ENCODE measurements around the gene HNRNPAB. TPM values are rescaled to one million over a fixed set of nuclear protein-coding genes. Genes with fewer than 3 reads are reported as not detected.

The HNRNPAB gene
- total RNA-seq, 1 experiment from 2014 or later, result 547 TPM

DNA sequence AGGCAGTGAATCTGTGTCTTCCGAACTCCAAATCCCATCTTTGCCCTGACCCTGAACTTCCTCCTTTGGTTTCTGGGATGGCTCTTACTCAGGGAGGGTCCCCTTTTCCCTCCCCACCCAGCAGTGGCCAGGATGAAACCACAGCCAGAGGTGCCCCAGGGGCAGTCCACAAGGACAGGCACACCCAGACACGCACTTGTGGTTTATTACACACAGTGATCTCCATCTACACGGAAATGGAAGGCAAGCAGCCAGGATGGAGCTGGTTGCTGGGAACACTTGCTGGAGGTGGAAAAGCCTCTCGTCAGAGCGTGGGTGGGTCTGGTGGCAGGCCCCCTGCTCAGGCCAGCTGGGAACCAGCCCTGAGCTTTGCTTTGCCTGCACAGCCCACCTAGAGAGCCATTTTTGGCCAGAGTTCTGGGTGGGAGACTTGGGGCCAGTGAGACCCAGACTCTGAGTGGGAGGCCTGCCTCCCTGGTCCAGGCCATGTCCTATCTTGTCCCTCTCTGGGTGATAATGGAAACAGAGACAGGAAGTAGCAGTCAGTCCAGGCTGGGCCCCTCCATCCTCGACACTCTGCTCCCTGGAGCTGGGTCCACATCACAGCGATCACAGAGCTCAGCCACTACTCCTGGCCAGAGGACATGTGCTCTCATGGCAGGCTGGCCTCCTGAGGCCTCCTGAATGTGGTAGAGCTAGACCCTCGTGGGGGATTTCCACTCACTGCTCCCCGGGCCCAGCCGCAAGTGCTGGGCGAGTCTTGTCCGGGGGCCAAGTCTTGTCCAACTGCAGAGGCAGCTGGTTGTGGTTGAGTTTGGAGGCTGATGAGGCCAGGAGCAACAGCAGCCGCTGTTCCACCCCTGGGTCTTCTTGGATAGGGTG is 33.3 kb downstream of the HNRNPAB start:
- no peak overlapping the region for H3K4me3 Mint-ChIP-seq
- Histone ChIP-seq H3K4me1 (ENCODE audit: insufficient read depth, low read length) (no peaks in the 10 kb centered on the region), H3K18ac (ENCODE audit: insufficient read length, low read depth, low read length) (no peak overlapping the region), H4K20me1 (ENCODE audit: control insufficient read depth, insufficient read depth, insufficient read length) (peaks cover 2% of the 10 kb centered on the region), H3K27ac (ENCODE audit: insufficient read length, low read depth, low read length) (no peak overlapping the region), H2BK12ac (ENCODE audit: insufficient read length, low read depth, low read length) (no peak overlapping the region), H3K27me3 (ENCODE audit: insufficient read depth, low read length) (no peaks in the 10 kb centered on the region), H2BK15ac (ENCODE audit: low read depth, low read length) (no peak overlapping the region), H4K5ac (ENCODE audit: insufficient read length, low read depth, low read length) (no peak overlapping the region), H3K23me2 (ENCODE audit: insufficient read length, low read depth, low read length, poor library complexity, severe bottlenecking) (peaks cover 4% of the 10 kb centered on the region), H3K23ac (ENCODE audit: insufficient read length, low read depth, low read length) (no peak overlapping the region), H4K8ac (replicated peaks; ENCODE audit: insufficient read length, low read depth, low read length) (no peak overlapping the region), H4K91ac (ENCODE audit: insufficient read length, low read depth, low read length) (no peak overlapping the region), H2AK5ac (ENCODE audit: insufficient read length, low read length) (no peak overlapping the region), H3T11ph (ENCODE audit: low read length) (no peak overlapping the region), H2AFZ (ENCODE audit: low read length) (no peak overlapping the region), H3K9me3 (ENCODE audit: control insufficient read depth, low read depth, low read length) (no peaks in the 10 kb centered on the region), H2BK20ac (ENCODE audit: low read depth, low read length, poor library complexity, severe bottlenecking) (no peak overlapping the region), H3K4ac (ENCODE audit: low read depth, low read length) (no peak overlapping the region), H3K4me2 (ENCODE audit: insufficient read depth, insufficient read length, low read length) (no peak overlapping the region), H2BK120ac (ENCODE audit: low read depth, low read length, poor library complexity, severe bottlenecking) (no peak overlapping the region), H2BK5ac (ENCODE audit: insufficient read length, low read length) (no peak overlapping the region), H3K14ac (ENCODE audit: insufficient read depth, low read length) (no peak overlapping the region; the same call in 1 of the 2 replicates), H3K56ac (ENCODE audit: insufficient read length, low read depth, low read length) (no peak overlapping the region), H3K79me1 (ENCODE audit: insufficient read depth, low read depth, low read length, poor library complexity, severe bottlenecking) (no peaks in the 10 kb centered on the region), H3K9ac (ENCODE audit: extremely low read depth, insufficient read length, low read length) (no peak overlapping the region), H3K79me2 (ENCODE audit: insufficient read depth, low read length) (no peaks in the 10 kb centered on the region)
- H3K4me1 Mint-ChIP-seq, result peaks cover 11 to 15% of the 10 kb centered on the region in 2 experiments
- no CpG with 5 or more reads among the region's 13 CpGs for WGBS (ENCODE audit: extremely low coverage, insufficient read length, low lambda C conversion rate)
- TF ChIP-seq, protein P1, sequence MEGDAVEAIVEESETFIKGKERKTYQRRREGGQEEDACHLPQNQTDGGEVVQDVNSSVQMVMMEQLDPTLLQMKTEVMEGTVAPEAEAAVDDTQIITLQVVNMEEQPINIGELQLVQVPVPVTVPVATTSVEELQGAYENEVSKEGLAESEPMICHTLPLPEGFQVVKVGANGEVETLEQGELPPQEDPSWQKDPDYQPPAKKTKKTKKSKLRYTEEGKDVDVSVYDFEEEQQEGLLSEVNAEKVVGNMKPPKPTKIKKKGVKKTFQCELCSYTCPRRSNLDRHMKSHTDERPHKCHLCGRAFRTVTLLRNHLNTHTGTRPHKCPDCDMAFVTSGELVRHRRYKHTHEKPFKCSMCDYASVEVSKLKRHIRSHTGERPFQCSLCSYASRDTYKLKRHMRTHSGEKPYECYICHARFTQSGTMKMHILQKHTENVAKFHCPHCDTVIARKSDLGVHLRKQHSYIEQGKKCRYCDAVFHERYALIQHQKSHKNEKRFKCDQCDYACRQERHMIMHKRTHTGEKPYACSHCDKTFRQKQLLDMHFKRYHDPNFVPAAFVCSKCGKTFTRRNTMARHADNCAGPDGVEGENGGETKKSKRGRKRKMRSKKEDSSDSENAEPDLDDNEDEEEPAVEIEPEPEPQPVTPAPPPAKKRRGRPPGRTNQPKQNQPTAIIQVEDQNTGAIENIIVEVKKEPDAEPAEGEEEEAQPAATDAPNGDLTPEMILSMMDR (conservative IDR thresholded peaks at IDR 0.05), result no peak
- H3K9me3 Mint-ChIP-seq, result no peaks in the 10 kb centered on the region; a peak in 2 of 5 replicates
- H3K27ac Mint-ChIP-seq, result no peak overlapping the region; a peak in 1 of 7 replicates
- DNase-seq, result no peak
- no peaks in the 10 kb centered on the region for H3K36me3 Mint-ChIP-seq (ENCODE audit: insufficient read depth in 1 of 3, low read depth in 3 of 3)
- H3K27me3 Mint-ChIP-seq (ENCODE audit: low read depth), result peaks cover 4% of the 10 kb centered on the region
